Renal pelvis (tissue), 4 donors: ENCODE data around the gene UBQLN4. TPM values are rescaled to one million over a fixed set of nuclear protein-coding genes. Genes with fewer than 3 reads are reported as not detected.
"Not testable (repeated sequence)": the region's sequence is repeated elsewhere in the genome, so short reads cannot be mapped to it uniquely, and the experiment has no call there.

ENCODE experiments used
- DNase-seq: peaks from one replicate; pipeline ENCODE4 v3.0.0-alpha.2; 2013
- polyA plus RNA-seq, 3 donors: library from polyadenylated mRNA; unstranded; fragments of 120-200 nt; gene quantifications; one replicate each; pipeline ENCODE4 v1.2.1, GENCODE V29; 2013; ENCODE audit not compliant: insufficient read length in 3 of 3

The UBQLN4 gene
- polyA plus RNA-seq, 3 donors: 57.5 to 59.6 (median 58.5) TPM

DNA sequence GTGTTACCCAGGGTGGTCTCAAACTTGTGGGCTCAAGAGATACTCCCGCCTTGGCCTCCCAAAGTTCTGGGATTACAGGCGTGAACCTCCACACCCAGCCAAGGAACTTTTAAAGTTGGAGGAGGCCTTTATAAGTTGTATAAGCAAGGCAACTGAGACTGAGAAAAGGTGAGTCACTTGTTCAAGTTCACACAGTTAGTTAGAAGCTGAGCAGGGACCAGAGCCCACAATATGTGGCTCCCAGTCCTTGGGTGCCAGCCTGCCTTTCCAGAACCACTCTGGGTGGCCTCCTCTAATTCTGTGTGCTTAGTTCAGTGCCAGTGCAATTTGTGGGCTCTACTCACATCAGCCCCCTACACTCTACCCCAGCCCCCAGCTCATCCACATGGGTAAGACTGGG lies 11.0 kb upstream of the UBQLN4 start:
- DNase-seq: no peak

GRCh38 chr1:156063997-156064285 lies 10.3 kb upstream of the UBQLN4 start:
- DNase-seq: no peak

GRCh38 chr1:156062189-156062588 lies 8.6 kb upstream of the UBQLN4 start:
- DNase-seq: no peak

DNA sequence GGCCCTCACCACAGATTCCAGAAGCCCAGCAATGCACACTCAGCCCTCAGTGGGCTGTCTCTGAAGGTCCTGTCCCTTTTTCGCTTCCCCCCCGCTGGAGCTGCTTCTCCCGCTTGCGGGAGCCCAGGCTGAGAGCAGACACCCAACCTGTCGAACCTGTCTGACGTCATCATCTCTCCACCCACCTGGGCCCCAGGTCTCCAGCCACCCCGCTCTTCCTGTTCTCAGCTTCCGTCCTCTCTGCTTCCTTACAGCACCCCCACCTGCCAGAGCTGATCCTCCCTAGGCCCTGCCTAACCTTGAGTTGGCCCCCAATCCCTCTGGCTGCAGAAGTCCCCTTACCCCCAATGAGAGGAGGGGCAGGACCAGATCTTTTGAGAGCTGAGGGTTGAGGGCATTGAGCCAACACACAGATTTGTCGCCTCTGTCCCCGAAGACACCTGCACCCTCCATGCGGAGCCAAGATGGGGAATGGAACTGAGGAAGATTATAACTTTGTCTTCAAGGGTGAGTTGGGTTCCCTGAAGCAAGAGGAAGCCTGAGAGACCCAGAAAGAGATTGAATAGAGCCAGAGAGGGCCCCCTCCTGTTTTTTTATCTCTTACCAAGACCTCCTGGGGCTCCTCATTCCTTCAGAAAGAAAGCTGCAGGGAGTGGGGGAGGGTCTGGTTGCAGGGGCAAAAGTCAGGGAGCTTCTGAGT lies 7.5 kb upstream of the UBQLN4 start, which contains the start of gene RAB25:
Gene RAB25, plus strand, starts transcription at position 224 of the 700 bp plus-strand sequence. Its CDS starts 241 bp downstream, at position 465.
- peak; percentile 42 for DNase-seq

- DNase-seq: no peak
These were observed 2.8 kb upstream of the UBQLN4 start for GRCh38 chr1:156056326-156056849.

- no peak for DNase-seq
These were observed 1.9 kb upstream of the UBQLN4 start for GRCh38 chr1:156055281-156056048.

- peak; percentile 99 for DNase-seq
These were observed 1.1 kb upstream of the UBQLN4 start, which contains the start of gene LAMTOR2 for GRCh38 chr1:156054500-156055280. Gene LAMTOR2 (plus strand): TSS chr1:156054782. CDS start chr1:156054890, 108 bp downstream.

DNA sequence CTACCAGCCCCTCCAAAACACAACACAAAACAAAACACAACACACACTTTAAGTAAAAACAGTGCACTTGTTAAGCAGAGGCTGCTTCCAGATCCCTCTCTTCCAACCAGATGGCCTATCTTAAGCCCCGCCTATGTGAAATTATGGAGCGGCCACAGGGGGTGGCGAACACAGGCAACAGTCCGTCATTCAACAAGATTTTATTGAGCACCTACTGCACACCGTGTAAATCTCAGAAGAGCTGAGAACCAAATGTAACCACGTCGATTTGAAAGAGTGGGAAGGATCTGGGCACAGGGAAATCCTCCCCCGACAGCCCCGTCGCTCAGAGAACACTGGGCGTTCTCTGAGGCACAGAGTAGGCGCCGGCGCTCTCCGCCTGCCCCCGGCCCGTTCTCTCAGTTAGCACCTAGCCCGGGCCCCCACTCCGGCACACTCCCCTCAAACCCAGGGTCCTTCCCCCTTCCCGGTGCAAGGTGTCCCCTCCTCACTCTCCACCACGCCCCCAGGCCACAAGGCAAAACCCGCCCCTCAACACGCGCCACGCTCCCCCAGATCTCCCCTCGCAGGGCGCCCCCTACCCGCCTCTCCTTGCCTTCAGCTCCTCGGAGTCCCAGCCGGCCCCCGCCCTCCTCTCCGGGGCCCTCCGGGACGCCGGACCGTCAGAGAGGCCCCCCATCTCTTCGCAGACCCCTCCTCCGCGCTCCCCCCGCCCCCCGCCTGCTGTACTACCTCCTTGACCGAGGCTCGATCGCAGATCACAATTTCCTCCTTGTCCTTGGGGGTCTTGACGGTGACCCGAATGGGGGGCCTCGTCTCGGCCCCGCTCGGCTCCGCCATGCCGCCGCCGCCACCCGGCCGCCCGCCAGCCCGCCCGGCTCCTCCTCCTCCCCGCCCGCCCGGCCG lies 483 bp downstream of the UBQLN4 start:
- DNase-seq: peak; percentile 76

DNA sequence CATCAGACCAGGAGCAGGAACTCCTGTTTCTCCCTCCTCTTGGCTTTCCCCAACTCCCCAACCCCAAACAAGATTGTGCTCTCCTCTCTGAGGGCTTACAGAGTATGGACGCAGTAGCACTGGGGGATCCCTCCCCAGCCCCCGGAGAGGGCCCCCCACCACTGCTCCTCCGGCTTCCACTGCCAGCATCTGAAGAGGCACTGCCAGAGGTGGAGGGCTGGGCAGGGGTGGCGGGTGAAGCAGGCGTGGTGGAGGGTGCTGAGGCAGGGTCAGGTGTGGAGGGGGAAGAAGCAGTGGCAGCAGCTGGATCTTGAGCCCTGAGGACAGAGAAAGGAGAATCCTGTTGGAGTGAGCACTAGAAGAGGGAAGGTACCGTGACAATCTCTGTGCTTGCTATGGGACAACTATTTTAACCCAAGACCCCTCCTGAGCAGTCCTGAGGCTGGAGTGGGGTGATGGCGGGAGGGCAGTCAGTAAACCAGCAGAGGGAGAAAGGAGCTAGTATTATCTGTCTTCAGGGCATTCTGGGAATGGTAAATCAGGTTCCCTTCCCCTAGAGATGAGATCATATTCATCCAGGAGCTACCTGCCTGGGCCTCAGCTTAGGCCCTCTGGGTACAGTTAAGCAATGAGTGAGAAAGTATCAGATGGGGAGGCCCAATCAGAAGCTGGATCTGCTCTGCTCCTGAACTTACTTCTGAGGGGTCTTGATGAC lies 2.4 kb downstream of the UBQLN4 start:
- DNase-seq: no peak

DNA sequence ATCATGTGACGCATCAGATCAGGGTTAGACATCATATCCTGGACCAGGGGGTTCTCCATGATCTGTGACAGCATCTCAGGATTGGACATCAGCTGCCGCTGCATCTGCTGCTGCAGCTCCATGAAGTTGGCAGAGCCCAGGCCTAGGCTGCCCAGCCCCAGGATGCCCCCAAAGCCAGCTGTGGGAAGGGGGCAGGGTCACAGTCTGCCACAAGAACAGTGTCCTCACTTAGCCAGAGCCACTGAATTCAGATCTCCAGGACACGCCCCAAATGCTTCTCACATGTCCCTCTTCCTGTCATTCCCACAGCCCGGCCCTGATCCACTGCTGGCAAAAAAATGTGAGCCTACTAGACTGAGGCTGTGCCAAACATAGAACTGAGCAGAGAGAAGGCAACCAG lies 3.2 kb downstream of the UBQLN4 start:
- no peak for DNase-seq

DNA sequence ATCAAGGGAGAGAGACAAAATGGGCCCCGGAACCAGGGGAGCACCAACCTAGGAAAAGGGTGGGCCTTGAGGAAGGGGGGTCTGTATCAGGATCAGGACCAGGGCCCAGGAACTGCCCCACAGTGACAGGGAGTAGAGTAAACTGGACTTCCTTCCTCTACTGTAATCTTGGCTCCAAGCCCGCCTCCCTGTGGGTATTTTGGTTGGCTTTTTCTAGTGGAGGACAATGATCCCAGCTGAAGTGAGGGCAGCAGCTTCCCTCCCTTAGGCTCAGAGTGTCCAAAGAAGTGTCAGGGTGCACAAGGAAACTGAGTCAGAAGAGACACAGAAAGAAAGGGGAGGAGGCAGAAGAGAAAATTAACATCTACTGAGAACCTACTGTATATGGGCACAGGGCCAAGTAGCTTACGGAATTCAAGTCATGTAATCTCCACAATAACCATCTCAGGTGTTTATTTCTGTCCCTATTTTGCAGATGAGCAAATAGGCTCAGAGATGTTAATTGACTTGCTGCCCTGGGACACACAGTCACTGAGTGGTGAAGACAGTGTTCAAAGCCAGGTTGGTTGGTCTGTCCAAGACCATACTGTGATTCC lies 4.8 kb downstream of the UBQLN4 start:
- no peak for DNase-seq

DNA sequence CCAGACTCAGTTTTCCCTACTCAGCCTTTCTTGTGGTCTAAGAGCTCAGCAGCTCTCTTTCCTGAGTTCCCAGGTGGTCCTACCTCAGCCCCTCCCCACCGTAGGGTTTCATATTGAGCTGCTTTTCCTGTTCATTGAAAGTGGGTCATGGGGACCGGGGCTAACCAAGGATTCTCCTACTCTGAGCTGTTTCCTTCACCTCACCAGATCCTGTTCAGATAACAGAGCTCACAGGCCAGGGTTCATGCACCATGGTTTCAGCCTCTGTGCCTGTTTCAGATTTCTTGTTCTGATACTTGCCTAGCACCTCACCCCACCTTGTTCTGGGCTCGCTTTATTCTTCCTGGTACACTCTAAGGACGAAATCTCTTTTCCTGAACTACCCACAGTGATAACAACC lies 8.5 kb downstream of the UBQLN4 start:
- no peak for DNase-seq

DNA sequence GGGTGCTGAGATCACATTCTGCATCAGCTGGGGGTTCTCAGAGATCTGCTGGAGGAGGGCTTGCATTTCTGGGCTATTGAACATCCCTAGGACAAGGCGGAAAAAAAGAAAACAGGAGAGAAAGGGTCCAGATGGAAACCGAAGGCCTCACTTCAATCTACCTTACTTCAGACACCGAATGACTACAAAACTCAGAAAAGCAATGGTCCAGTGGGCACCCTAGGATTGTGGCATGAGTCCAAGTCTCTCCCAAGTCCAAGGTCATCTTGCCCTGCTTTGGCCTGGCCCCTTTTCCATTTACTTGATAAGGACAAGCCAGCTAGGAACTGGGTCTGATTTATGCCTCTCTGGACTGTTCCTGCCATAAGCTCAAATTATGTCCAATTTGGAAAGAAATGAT lies 10.8 kb downstream of the UBQLN4 start:
- DNase-seq: no peak

- DNase-seq: not testable (repeated sequence)
These were observed 18.6 kb downstream of the UBQLN4 start for GRCh38 chr1:156034991-156035390.

DNA sequence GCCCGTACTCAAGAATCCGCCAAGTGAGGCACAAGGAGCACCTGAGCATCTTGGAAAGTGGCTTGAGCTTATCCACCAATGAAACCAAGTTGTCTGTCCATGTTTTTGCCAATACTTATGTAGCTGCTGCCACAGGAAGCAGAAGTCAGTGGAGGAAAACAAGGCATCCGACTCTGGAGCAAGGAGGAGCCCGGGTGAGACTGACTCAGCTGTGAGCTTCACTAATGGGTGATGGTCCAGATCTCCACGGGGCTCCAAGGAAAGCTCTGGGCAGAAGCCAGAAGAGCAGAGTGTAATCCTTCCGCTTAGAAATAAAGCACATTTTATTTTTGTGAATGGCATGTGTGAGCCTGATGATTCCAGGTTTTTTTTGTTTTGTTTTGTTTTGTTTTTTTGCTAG lies 20.6 kb downstream of the UBQLN4 start:
- no peak for DNase-seq

DNA sequence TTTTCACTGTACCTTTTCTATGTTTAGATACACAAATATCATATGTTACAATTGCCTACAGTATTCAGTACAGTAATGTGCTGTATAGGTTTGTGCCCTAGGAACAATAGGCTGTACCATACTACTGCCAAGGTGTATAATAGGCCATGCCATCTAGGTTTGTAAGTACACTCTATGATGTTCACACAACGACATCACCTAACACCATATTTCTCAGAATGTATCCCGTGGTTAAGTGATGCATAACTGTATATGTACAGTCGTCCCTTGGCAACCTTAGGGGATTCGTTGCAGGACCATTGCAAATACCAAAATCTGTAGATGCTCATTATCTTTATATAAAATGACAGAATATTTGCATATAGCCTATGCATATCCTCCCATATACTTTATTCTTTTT lies 27.0 kb downstream of the UBQLN4 start:
- no peak for DNase-seq

- DNase-seq: no peak
These were observed 27.7 kb downstream of the UBQLN4 start for GRCh38 chr1:156025876-156026275.

DNA sequence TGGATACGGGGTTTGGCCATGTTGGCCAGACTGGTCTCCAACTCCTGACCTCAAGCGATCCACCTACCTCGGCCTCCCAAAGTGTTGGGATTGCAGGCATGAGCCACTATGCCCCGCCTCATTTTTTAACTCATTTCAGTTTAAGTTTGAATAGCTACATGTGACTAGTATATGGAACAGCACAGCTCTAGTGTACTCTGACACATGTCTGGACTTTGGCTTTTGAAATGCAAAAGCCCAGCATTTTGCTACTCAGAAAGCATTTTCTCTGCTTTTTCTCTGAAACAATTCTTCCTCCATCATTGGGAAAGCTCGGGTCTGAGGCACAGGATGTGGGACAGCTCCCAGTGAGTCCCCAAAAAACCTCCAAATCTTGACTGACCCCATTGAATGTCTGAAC lies 28.8 kb downstream of the UBQLN4 start:
- DNase-seq: no peak

DNA sequence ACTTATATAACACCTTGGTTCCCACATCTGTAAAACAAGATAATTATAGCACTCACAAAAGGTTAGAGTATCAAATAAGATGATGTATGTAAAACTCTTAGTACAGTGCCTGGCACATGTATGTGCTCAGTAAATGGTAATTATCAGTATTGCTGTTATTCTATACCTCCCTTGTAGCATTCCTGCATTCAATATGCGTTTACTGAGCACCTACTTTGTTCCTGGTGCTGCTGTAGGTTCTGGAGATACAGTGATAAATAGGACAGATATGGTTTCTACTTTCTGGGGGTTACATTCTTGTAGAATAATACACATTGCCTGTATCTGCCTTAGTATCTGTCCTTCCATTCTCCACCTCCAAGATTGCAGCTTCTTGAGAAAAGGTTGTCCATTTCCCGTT lies 31.6 kb downstream of the UBQLN4 start:
- DNase-seq: no peak

- no peak for DNase-seq
These were observed 32.5 kb downstream of the UBQLN4 start for GRCh38 chr1:156021093-156021428.
